Activated B cell treated with CpG ODN at 0.5 μM for 24 hours (primary cell): ENCODE results near the gene CETN3. TPM values are rescaled to one million over a fixed set of nuclear protein-coding genes. Genes with fewer than 3 reads are reported as not detected.

ENCODE experiments used
- ATAC-seq: fragments of 200-7000 bp; cut with Tn5 transposase; one replicate; pipeline ENCODE4 v1.10.0; 2021; ENCODE audit warnings: low read depth, mild to moderate bottlenecking, moderate library complexity
- CTCF ChIA-PET: fragments of 350-600 bp; sonication (Branson Sonifier 250); formaldehyde crosslinking; loops from one replicate; lab custom pipeline; 2021; ENCODE audit warnings: antibody characterized with exemption; lab: Charles Lee
- POLR2A ChIA-PET: fragments of 350-600 bp; sonication (Branson Sonifier 250); formaldehyde crosslinking; loops from one replicate; lab custom pipeline; 2021; ENCODE audit warnings: antibody characterized with exemption; lab: Charles Lee
- DNase-seq: peaks from one replicate; pipeline ENCODE4 v3.0.0; 2022
- H3K27ac Mint-ChIP-seq: one replicate; pipeline ENCODE4 v1.8.0; 2020; ENCODE audit warnings: mixed read lengths
- H3K27me3 Mint-ChIP-seq: one replicate; pipeline ENCODE4 v1.8.0; 2021; ENCODE audit warnings: mixed read lengths
- H3K36me3 Mint-ChIP-seq: one replicate; pipeline ENCODE4 v1.8.0; 2021; ENCODE audit warnings: low read depth, mixed read lengths
- H3K4me1 Mint-ChIP-seq: one replicate; pipeline ENCODE4 v1.8.0; 2021; ENCODE audit warnings: mixed read lengths
- H3K4me3 Mint-ChIP-seq: one replicate; pipeline ENCODE4 v1.8.0; 2020; ENCODE audit warnings: mild to moderate bottlenecking, mixed read lengths
- H3K9me3 Mint-ChIP-seq: one replicate; pipeline ENCODE4 v1.8.0; 2020; ENCODE audit warnings: mixed read lengths
- intact Hi-C: fragments of 100-400 bp; cut with micrococcal nuclease; formaldehyde crosslinking; loops from one replicate; pipeline ENCODE4 v1.15.1; 2024
- total RNA-seq: library from RNA; stranded (reverse); gene quantifications from 2 replicates; pipeline ENCODE4 v1.2.3, GENCODE V29; 2022
- TF ChIP-seq, protein P1 (sequence below): fragments of 200-600 bp; IDR thresholded peaks from one replicate; pipeline ENCODE4 v1.8.0; 2022; ENCODE audit warnings: antibody characterized with exemption, mild to moderate bottlenecking

The CETN3 gene
- total RNA-seq, result 19.1 and 20.3 TPM in 2 replicates

DNA sequence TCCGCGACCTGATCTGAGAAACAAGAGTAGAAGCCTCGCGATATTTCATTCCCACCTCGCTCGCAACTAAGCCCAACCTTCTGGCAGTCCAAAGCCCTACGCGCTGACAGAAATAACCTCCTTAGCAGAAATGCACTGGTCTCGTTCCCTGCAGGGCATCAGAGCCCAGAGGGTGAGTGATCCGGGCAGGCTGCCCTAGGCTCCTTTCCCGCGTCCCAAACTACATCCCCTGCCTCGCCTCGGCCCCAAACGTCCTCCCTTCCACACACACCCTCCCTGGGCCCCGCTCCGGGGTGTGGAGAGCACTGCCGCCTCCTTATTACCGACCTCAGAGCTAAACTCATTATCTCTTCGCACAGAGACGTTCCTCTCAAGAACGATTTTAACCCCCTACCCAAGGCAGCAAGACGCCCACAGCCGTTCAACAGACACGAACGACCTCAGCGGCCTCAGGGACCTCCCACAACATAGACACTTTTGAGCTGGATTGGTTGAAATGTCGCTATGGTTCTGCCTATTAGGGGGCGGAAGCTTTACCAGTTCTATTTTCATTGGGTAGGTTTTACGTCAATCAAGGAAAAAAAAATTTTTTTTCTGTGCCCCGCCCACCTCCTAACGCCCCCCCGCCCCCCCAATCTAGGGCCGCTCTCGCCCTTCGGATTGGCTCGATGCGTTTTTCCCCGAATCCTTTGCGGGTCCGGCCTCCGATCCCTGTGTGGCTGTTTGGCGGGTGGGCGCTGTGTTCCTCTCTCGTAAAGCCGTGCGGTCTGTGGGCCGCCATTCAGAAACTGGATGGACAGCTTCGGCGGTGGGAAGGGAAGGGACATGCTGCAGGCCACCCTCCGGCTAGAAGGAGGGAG lies at the start of gene CETN3:
Gene CETN3, minus strand, starts transcription at position 439 of the 860 bp plus-strand sequence. Its CDS starts 95 bp downstream, at position 344.
- ATAC-seq, result peak; percentile 93
- no peaks in the 10 kb centered on the region for H3K9me3 Mint-ChIP-seq
- H3K27ac Mint-ChIP-seq, result no peak within 1 kb of the TSS
- ChIA-PET POLR2A (interaction anchor here (0.5 to 2.6 kb wide), 24 partner anchors 9 to 1750 kb away, joined by 3 to 48 read pairs (median 4); partner anchors contain the start of genes ARRDC3, LYSMD3, MBLAC2 and MEF2C), CTCF (interaction anchor here (1.1 to 1.6 kb wide), 2 partner anchors 65 to 120 kb away, joined by 3 to 6 read pairs; partner anchors contain the start of genes LYSMD3, MBLAC2 and POLR3G)
- H3K4me1 Mint-ChIP-seq, result peaks cover 11% of the 10 kb centered on the region
- intact Hi-C loops, result loop anchor here (1.0 to 5.0 kb wide), 5 partner anchors 65 to 1680 kb away; partner anchors contain the start of genes LYSMD3, MBLAC2 and POLR3G
- TF ChIP-seq, protein P1, sequence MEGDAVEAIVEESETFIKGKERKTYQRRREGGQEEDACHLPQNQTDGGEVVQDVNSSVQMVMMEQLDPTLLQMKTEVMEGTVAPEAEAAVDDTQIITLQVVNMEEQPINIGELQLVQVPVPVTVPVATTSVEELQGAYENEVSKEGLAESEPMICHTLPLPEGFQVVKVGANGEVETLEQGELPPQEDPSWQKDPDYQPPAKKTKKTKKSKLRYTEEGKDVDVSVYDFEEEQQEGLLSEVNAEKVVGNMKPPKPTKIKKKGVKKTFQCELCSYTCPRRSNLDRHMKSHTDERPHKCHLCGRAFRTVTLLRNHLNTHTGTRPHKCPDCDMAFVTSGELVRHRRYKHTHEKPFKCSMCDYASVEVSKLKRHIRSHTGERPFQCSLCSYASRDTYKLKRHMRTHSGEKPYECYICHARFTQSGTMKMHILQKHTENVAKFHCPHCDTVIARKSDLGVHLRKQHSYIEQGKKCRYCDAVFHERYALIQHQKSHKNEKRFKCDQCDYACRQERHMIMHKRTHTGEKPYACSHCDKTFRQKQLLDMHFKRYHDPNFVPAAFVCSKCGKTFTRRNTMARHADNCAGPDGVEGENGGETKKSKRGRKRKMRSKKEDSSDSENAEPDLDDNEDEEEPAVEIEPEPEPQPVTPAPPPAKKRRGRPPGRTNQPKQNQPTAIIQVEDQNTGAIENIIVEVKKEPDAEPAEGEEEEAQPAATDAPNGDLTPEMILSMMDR, result no peak
- H3K36me3 Mint-ChIP-seq, result peaks cover 21% of the 10 kb centered on the region
- H3K27me3 Mint-ChIP-seq, result no peaks in the 10 kb centered on the region
- DNase-seq, result peak; percentile 79
- H3K4me3 Mint-ChIP-seq, result no peak within 1 kb of the TSS

DNA sequence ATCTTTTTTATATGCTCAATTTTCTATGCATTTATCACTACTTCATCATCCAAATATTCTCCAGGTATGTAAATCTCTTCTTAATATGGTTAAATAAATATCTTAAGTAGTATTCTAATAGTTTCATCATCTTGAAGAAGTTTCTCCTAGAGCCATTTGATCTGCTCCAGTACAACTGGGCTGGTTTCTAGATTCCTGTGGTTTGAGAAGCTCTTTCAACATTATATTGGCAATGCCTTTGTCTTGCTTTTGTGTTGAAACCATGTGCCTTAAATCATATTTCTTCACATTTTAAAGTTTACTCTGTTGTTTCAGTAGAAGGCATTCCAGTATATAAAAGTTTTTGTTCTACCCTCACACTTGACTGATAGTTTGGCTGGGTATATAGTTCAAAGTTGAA lies 37.4 kb upstream of the CETN3 start:
- H3K9me3 Mint-ChIP-seq, result no peaks in the 10 kb centered on the region
- TF ChIP-seq, protein P1, result no peak
- no peaks in the 10 kb centered on the region for H3K4me1 Mint-ChIP-seq
- ChIA-PET CTCF (interaction anchor here (0.7 kb wide), 1 partner anchor 59 kb away, joined by 3 read pairs; no protein-coding TSS in a partner anchor), POLR2A (no interaction called here)
- H3K27me3 Mint-ChIP-seq, result no peaks in the 10 kb centered on the region
- no peaks in the 10 kb centered on the region for H3K36me3 Mint-ChIP-seq
- no peak overlapping the region for H3K27ac Mint-ChIP-seq
- DNase-seq, result no peak
- no peak overlapping the region for H3K4me3 Mint-ChIP-seq
- ATAC-seq, result no peak
- intact Hi-C loops, result no loop called here

DNA sequence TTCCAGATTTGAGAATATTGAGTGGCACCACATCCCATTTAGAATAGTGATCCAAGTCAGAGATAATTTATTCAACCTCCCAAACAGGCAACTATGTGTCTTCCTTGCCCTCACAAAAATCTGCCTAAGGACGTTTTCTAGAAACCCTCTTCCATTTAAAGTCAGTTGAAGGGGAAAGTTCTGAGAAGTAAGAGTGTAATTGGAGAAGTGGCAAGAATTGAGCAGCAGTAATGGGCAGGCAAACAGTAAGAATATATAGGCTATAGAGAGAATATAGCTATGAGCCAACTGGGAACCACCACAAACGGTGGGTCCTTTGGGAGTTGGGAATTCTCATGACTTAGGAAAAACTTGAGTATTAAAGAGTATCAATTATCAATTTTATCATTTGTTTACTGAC lies 31.1 kb upstream of the CETN3 start:
- Mint-ChIP-seq H3K27ac (no peak overlapping the region), H3K27me3 (peaks cover 2% of the 10 kb centered on the region), H3K36me3 (no peaks in the 10 kb centered on the region), H3K4me1 (peaks cover 3% of the 10 kb centered on the region), H3K9me3 (no peaks in the 10 kb centered on the region), H3K4me3 (no peak overlapping the region)
- CTCF ChIA-PET, result interaction anchor here (1.0 to 4.7 kb wide), 5 partner anchors 20 to 344 kb away, joined by 3 to 44 read pairs (median 3); partner anchors contain the start of gene LYSMD3
- POLR2A ChIA-PET, result no interaction called here
- DNase-seq (no peak), ATAC-seq (no peak)
- TF ChIP-seq, protein P1, result no peak
- intact Hi-C loops, result no loop called here

DNA sequence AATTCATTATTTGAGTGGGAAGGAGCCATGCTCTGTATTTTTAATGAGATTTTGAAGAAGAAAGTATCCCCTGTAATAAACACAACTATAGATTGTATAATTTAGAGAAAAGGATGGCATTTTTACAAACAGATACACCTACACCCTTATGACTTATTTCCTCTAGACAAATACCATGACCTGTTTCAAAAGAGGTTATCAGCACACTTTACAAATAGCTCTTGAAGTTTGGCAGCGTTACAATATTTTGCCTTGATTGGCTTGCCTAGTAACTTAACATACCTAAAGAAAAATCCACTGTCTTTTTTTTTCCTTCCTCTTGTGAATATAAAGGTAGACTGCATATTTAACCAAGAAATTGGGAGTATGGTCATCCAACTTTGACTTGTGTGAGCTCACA lies 28.5 kb upstream of the CETN3 start:
- ChIA-PET CTCF (interaction anchor here (2.5 to 4.7 kb wide), 2 partner anchors 92 to 346 kb away, joined by 25 to 44 read pairs; partner anchors contain the start of gene LYSMD3), POLR2A (interaction anchor here (1.5 kb wide), 1 partner anchor 28 kb away, joined by 6 read pairs; the partner anchor contains the start of gene CETN3)
- TF ChIP-seq, protein P1, result no peak
- Mint-ChIP-seq H3K36me3 (no peaks in the 10 kb centered on the region), H3K9me3 (no peaks in the 10 kb centered on the region), H3K27ac (no peak overlapping the region), H3K27me3 (peaks cover 2% of the 10 kb centered on the region), H3K4me1 (peaks cover 3% of the 10 kb centered on the region), H3K4me3 (no peak overlapping the region)
- intact Hi-C loops, result no loop called here
- no peak for DNase-seq
- ATAC-seq, result no peak

- H3K4me1 Mint-ChIP-seq, result peaks cover 3% of the 10 kb centered on the region
- POLR2A ChIA-PET, result no interaction called here
- H3K4me3 Mint-ChIP-seq, result no peak overlapping the region
- H3K36me3 Mint-ChIP-seq, result no peaks in the 10 kb centered on the region
- intact Hi-C loops, result no loop called here
- H3K27me3 Mint-ChIP-seq, result peaks cover 2% of the 10 kb centered on the region
- TF ChIP-seq, protein P1, result no peak
- no peak overlapping the region for H3K27ac Mint-ChIP-seq
- CTCF ChIA-PET, result interaction anchor here (2.5 kb wide), 1 partner anchor 92 kb away, joined by 25 read pairs; the partner anchor contains the start of gene LYSMD3
- no peaks in the 10 kb centered on the region for H3K9me3 Mint-ChIP-seq
- ATAC-seq (no peak), DNase-seq (no peak)
Measured at GRCh38 chr5:90437663-90438062, 28.1 kb upstream of the CETN3 start.
